Fibroblast of lung (primary cell): ENCODE measurements around the gene NHP2.

Experiments
- CTCF ChIP-seq, 2 donors: IDR thresholded peaks in 1 of 2; conservative IDR thresholded peaks in 1 of 2; 1 replicate in 1 of 2; 2 replicates in 1 of 2; pipeline ENCODE4 v1.5.1; 2011 to 2012; ENCODE audit warnings: low read length in 2 of 2, control low read depth in 1 of 2, inconsistent platforms in 1 of 2, low read depth in 1 of 2, mild to moderate bottlenecking in 1 of 2
- EZH2 ChIP-seq: IDR thresholded peaks from 2 replicates; pipeline ENCODE4 v1.5.1; 2012; ENCODE audit warnings: low read length, control low read depth, mild to moderate bottlenecking; ENCODE audit errors: missing control alignments

GRCh38 chr5:178152491-178153444 lies 917 bp downstream of the NHP2 start:
- TF ChIP-seq CTCF (conservative IDR thresholded peaks at IDR 0.05 in 1 of 2, IDR thresholded peaks at IDR 0.05 in 1 of 2; ENCODE audit: low read depth in 1 of 2, low read length in 2 of 2) (no peak), EZH2 (no peak)
